A673 (cell line): ENCODE measurements around the gene DGKD. TPM values are rescaled to one million over a fixed set of nuclear protein-coding genes. Genes with fewer than 3 reads are reported as not detected.

Source experiments
- BruUV-seq: library from RNA; stranded (reverse); fragments of 400-500 nt; replicated peaks from 2 replicates; lab custom pipeline; 2021; lab: Mats Ljungman, UMichigan
- CTCF ChIA-PET: fragments of 300-600 bp; sonication (Branson Sonifier 250); formaldehyde crosslinking; loops from one replicate; lab custom pipeline; 2022; ENCODE audit warnings: antibody characterized with exemption; lab: Charles Lee
- POLR2A ChIA-PET: fragments of 300-600 bp; sonication (Branson Sonifier 250); formaldehyde crosslinking; loops from one replicate; lab custom pipeline; 2022; ENCODE audit warnings: antibody characterized with exemption; ENCODE audit not compliant: low non-redundant PET; lab: Charles Lee
- DNase-seq: peaks from one replicate; pipeline ENCODE4 v3.0.0-alpha.2; 2015; ENCODE audit warnings: low spot score
- H3K27ac ChIP-seq: fragments of 200-600 bp; sonication (generic); 2 replicates; pipeline ENCODE4 v1.5.1; 2016; ENCODE audit warnings: mixed run types, low read depth, mild to moderate bottlenecking, mixed read lengths, antibody characterized with exemption, low read length; ENCODE audit not compliant: poor library complexity, severe bottlenecking
- H3K27me3 ChIP-seq: fragments of 200-600 bp; sonication (generic); replicated peaks from 2 replicates; pipeline ENCODE4 v1.6.1; 2017; ENCODE audit warnings: mixed run types, low read depth, mild to moderate bottlenecking, mixed read lengths, antibody characterized with exemption, low read length; ENCODE audit not compliant: insufficient read depth, poor library complexity
- H3K36me3 ChIP-seq: fragments of 200-600 bp; sonication (generic); 2 replicates; pipeline ENCODE4 v1.6.1; 2016; ENCODE audit warnings: mixed run types, mild to moderate bottlenecking, mixed read lengths, antibody characterized with exemption, low read length; ENCODE audit not compliant: insufficient read depth, poor library complexity, severe bottlenecking
- H3K4me1 ChIP-seq: fragments of 200-600 bp; sonication (generic); 2 replicates; pipeline ENCODE4 v1.6.1; 2017; ENCODE audit warnings: mixed run types, mild to moderate bottlenecking, mixed read lengths, antibody characterized with exemption, low read length; ENCODE audit not compliant: insufficient read depth, poor library complexity, severe bottlenecking
- H3K4me3 ChIP-seq: fragments of 200-600 bp; sonication (generic); 2 replicates; pipeline ENCODE4 v1.5.1; 2016; ENCODE audit warnings: low read depth, mixed run types, mild to moderate bottlenecking, mixed read lengths, low read length; ENCODE audit not compliant: poor library complexity, severe bottlenecking
- H3K9me3 ChIP-seq: fragments of 200-600 bp; sonication (generic); 2 replicates; pipeline ENCODE4 v1.6.1; 2016; ENCODE audit warnings: mixed run types, low read depth, mild to moderate bottlenecking, mixed read lengths, antibody characterized with exemption, low read length; ENCODE audit not compliant: poor library complexity, severe bottlenecking
- EZH2 ChIP-seq: fragments of 200-600 bp; sonication (generic); IDR thresholded peaks from 2 replicates; pipeline ENCODE4 v1.6.1; 2017; ENCODE audit warnings: borderline replicate concordance, low read depth, mild to moderate bottlenecking, mixed read lengths, antibody characterized with exemption, low read length; ENCODE audit not compliant: poor library complexity, severe bottlenecking
- intact Hi-C: fragments of 100-400 bp; cut with micrococcal nuclease; formaldehyde crosslinking; loops from one replicate; pipeline ENCODE4 v1.10.0; 2022; ENCODE audit not compliant: unreplicated experiment
- total RNA-seq: library from RNA; stranded (reverse); gene quantifications from 2 replicates; pipeline ENCODE4 v1.2.3, GENCODE V29; 2021
- TF ChIP-seq, protein P1 (sequence below): fragments of 300-800, 200-600 bp; sonication (generic); conservative IDR thresholded peaks from 2 replicates; pipeline ENCODE4 v1.5.1; 2017; ENCODE audit warnings: low read depth, mild to moderate bottlenecking, antibody characterized with exemption, low read length, moderate library complexity, mixed read lengths

The DGKD gene
- total RNA-seq, 1 experiment from 2014 or later = 128 TPM

DNA sequence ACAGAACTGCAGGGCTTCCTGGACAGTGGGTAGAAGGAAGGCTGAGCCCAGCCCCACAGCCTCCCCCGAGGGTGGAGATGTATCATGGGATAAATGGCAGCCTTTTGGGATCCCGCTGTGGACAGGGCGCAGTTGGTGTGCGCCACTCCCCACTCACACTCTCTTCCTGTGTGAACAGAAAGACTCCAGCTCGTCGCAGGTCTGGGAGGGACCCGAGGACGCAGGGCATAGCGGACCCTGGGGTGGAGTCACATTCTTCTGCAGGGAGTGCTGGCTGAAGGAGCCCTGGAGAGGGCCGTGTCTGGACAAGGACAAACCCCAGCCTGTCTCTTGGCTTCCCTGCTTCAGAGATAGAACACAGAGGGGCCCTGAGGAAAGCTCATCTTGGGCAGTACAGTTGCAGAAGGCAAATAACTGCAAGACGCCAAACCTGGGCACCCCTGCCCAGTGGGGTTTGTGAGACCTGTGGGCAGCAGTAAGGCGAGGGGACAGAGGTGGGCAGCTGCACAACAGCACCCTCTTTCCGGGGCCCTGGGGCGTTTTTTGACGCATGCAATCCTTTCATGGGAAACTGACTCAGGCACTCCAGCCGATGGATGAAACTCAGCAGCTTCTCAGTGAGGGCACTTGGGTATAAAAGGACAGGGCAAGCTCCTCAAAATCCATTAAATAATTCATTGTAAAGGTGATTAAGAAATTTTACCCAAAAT, 110.4 kb downstream of the DGKD start:
- BruUV-seq = no TSS peak
- POLR2A ChIA-PET = no interaction called here
- H3K36me3 ChIP-seq = peaks cover 45% of the 10 kb centered on the region

DNA sequence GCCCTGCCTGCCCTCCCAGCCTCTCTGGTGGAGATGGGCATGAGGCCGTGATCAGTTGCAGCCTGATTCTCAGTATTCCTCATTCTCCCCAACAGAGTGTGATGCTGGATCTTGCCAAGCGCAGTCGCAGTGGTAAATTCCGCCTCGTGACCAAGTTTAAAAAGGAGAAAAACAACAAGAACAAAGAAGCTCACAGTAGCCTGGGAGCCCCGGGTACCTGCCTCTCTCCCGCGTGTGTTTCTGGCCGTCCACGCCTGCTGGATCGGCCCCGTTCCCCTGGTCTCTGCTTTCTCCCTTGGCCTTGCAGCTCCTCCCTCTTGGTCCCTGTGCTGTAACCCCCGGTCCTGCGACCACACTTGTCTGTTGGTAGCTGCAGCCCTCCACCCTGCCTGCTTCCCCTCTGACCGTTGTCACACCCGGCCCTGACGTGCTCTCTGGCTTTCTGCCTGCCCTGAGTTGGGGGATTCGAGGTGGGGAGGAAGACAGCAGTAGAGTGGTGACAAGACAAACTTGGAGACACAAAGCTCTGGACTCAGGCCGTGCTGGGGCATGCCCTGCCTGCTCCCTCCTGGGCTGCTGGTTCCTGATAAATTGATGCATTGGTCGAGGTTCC, 112.8 kb downstream of the DGKD start:
- H3K4me3 ChIP-seq = no peak overlapping the region
- no TSS peak for BruUV-seq
- intact Hi-C loops = no loop called here
- H3K27me3 ChIP-seq = no peaks in the 10 kb centered on the region
- no peak for TF ChIP-seq EZH2
- TF ChIP-seq, protein P1, sequence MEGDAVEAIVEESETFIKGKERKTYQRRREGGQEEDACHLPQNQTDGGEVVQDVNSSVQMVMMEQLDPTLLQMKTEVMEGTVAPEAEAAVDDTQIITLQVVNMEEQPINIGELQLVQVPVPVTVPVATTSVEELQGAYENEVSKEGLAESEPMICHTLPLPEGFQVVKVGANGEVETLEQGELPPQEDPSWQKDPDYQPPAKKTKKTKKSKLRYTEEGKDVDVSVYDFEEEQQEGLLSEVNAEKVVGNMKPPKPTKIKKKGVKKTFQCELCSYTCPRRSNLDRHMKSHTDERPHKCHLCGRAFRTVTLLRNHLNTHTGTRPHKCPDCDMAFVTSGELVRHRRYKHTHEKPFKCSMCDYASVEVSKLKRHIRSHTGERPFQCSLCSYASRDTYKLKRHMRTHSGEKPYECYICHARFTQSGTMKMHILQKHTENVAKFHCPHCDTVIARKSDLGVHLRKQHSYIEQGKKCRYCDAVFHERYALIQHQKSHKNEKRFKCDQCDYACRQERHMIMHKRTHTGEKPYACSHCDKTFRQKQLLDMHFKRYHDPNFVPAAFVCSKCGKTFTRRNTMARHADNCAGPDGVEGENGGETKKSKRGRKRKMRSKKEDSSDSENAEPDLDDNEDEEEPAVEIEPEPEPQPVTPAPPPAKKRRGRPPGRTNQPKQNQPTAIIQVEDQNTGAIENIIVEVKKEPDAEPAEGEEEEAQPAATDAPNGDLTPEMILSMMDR = no peak
- no peaks in the 10 kb centered on the region for H3K4me1 ChIP-seq
- H3K36me3 ChIP-seq = peaks cover 55% of the 10 kb centered on the region
- CTCF ChIA-PET = interaction anchor here (1.2 kb wide), 1 partner anchor 10 kb away, joined by 3 read pairs; no protein-coding TSS in a partner anchor
- H3K9me3 ChIP-seq = no peaks in the 10 kb centered on the region
- DNase-seq = no peak
- POLR2A ChIA-PET = interaction anchor here (0.5 kb wide), 1 partner anchor 1488 kb away, joined by 3 read pairs; no protein-coding TSS in a partner anchor
- H3K27ac ChIP-seq = no peak overlapping the region

More for the DNA sequence above, 110.4 kb downstream of the DGKD start:
- H3K4me3 ChIP-seq = no peak overlapping the region
- CTCF ChIA-PET = no interaction called here
- H3K9me3 ChIP-seq = no peaks in the 10 kb centered on the region
- H3K27ac ChIP-seq = no peak overlapping the region
- H3K27me3 ChIP-seq = no peaks in the 10 kb centered on the region
- intact Hi-C loops = no loop called here
- TF ChIP-seq EZH2 = no peak
- TF ChIP-seq, protein P1 = no peak
- no peaks in the 10 kb centered on the region for H3K4me1 ChIP-seq
- DNase-seq = no peak

DNA sequence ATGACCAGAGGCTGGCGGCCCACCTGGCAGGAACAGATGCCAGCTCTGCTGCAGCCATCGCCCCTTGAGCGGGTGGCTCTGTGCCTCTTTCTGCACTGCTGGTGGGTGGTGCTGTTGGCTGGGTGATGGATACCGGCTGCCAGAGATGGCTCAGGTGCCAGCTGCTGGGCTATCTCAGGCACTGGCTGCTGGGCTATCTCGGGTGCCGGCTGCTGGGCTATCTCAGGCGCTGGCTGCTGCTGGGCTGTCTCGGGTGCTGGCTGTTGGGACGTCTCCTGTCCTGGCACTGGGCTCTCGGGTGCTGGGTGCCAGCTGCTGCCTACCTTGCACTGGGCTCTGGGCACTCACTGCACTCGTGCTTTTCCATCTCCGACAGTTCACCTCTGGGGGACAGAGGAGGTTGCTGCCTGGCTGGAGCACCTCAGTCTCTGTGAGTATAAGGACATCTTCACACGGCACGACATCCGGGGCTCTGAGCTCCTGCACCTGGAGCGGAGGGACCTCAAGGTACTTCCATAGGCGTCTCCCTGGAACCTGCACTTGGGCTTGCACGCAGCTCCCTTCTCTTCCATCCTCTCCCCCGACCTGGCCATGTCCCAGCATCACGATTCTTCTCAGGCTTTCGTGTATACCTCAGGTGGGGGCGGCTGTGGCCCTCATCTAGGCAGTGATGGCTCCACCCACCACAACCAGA, 113.9 kb downstream of the DGKD start:
- H3K27me3 ChIP-seq = no peaks in the 10 kb centered on the region
- DNase-seq = no peak
- ChIA-PET CTCF (no interaction called here), POLR2A (no interaction called here)
- intact Hi-C loops = no loop called here
- peaks cover 47% of the 10 kb centered on the region for H3K36me3 ChIP-seq
- BruUV-seq = no TSS peak
- TF ChIP-seq, protein P1 = no peak
- no peak for TF ChIP-seq EZH2
- no peak overlapping the region for H3K4me3 ChIP-seq
- no peak overlapping the region for H3K27ac ChIP-seq
- H3K4me1 ChIP-seq = no peaks in the 10 kb centered on the region
- no peaks in the 10 kb centered on the region for H3K9me3 ChIP-seq
